Femur (tissue), 1 donor: ENCODE results near the gene PPM1M.
A peak's percentile ranks its signal among the peaks of the same experiment; 100 is the strongest.
"Not testable (repeated sequence)": the region's sequence is repeated elsewhere in the genome, so short reads cannot be mapped to it uniquely, and the experiment has no call there.

Experiments
- DNase-seq: peaks from one replicate; pipeline ENCODE4 v3.0.0-alpha.2; 2017

The PPM1M gene

GRCh38 chr3:52278510-52279069 is 33.0 kb downstream of the PPM1M start, which contains the start of gene WDR82:
Gene WDR82, minus strand, starts transcription at chr3:52278649. Its CDS starts 288 bp downstream, at chr3:52278361.
- DNase-seq, result peak; percentile 98

DNA sequence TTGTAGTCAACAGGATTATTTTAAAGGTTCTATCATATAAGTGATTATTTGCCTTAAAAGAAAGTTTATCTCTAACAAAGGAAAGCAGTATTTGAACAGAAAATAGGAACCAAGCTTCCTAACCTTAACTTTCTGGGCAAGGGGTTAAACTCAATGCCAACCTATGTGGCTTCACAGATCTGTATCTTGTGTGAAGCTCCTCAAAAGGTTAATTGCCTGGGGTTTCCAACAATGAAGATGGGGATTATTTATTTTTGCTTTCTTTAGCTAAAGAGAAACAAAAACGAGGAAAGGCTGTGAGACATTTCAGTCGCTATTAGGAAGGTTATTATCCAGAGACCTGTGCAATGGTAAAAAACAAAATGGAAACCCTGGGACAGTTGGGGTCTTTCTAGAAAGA is 34.0 kb downstream of the PPM1M start:
- DNase-seq, result no peak

- DNase-seq, result no peak
Measured at GRCh38 chr3:52280050-52280461, 34.5 kb downstream of the PPM1M start.

GRCh38 chr3:52281981-52282801 is 36.6 kb downstream of the PPM1M start:
- no peak for DNase-seq

DNA sequence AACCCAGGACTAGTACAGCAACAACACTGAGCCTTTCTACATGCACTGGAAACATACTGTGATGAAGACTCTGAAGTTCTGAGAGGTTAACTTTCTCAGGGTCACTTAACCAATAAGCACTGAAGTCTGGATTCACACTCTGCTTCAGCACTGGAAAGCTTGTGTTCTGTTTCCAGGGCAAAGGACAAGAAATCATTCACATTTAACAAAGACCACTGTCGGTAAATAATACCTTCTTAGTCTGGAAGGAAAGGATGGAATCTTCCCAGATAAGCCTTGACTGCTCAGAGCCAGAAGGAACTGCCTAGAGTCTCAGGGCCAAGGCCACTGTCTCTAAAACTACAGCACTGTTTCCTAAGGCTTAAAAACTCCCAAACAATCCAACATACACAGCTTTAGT is 37.7 kb downstream of the PPM1M start:
- no peak for DNase-seq

GRCh38 chr3:52284051-52284450 is 38.5 kb downstream of the PPM1M start:
- not testable (repeated sequence) for DNase-seq

GRCh38 chr3:52286777-52287110 is 41.2 kb downstream of the PPM1M start:
- DNase-seq, result no peak

- DNase-seq, result no peak
Measured at GRCh38 chr3:52288674-52289073, 43.1 kb downstream of the PPM1M start.

- no peak for DNase-seq
Measured at GRCh38 chr3:52289338-52289746, 43.8 kb downstream of the PPM1M start.

DNA sequence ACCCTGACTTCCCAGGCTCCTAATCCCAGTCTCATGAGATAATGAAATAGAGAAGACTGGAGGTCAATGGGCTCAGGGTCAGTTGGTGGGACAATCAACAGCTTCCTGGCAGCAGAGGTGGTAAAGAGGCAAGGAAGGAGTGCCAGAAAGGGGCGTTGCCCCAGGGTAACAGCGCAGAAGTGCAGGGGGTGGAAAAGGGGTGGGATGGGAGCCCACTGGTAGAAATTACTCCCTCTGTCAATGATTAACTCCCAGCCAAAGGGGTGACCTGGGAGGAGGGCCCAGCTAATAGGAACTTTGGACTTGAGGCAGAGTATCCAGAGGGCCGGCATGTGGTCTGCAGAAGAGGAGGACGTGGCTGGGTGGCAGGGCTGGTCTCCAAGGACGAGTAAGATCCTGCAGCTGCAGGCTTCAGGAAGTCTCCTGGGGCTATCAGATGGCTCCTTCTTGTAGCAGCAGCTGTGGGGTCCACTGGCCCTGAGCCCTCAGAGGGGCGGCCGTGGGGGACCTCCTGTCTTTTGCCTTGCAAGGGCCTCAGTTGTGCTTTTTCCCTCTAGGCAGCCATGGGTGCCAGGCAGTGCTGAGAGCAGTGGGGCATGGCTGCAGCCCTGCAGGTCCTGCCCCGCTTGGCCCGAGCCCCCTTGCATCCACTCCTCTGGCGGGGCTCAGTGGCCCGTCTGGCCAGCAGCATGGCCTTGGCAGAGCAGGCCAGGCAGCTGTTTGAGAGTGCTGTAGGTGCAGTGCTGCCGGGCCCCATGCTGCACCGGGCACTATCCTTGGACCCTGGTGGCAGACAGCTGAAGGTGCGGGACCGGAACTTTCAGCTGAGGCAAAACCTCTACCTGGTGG is 44.4 kb downstream of the PPM1M start:
- DNase-seq, result peak; percentile 19

- DNase-seq, result peak; percentile 17
Measured at GRCh38 chr3:52290596-52291507, 45.3 kb downstream of the PPM1M start.

DNA sequence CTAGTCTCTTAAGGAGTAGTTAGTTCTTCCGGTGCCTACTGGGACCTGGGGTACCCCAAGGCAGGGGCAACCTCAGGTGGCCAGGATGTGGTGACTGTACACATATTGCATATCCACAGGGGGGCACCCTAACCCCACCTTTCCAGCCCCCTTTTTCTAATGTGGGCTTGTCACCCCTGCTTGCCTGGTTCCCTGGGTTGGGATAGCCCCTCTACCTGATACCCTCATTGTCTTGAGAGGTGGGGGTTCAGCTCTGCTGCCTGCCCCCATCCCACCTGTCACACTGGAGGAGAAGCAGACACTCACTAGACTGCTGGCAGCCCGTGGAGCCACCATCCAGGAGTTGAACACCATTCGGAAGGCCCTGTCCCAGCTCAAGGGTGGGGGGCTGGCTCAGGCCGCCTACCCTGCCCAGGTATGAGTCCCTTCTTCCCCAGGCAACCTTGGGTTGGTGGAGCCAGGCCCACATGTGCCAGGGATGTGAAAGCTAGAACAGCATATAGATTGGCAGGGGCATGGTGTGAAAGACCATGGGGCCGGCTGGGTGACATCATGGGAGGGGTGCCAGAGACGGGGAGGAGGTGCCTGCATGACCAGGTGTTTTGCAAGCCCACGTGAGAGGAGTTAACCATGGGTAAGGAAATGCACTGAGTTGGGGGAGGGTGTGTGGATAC is 46.1 kb downstream of the PPM1M start:
- no peak for DNase-seq

DNA sequence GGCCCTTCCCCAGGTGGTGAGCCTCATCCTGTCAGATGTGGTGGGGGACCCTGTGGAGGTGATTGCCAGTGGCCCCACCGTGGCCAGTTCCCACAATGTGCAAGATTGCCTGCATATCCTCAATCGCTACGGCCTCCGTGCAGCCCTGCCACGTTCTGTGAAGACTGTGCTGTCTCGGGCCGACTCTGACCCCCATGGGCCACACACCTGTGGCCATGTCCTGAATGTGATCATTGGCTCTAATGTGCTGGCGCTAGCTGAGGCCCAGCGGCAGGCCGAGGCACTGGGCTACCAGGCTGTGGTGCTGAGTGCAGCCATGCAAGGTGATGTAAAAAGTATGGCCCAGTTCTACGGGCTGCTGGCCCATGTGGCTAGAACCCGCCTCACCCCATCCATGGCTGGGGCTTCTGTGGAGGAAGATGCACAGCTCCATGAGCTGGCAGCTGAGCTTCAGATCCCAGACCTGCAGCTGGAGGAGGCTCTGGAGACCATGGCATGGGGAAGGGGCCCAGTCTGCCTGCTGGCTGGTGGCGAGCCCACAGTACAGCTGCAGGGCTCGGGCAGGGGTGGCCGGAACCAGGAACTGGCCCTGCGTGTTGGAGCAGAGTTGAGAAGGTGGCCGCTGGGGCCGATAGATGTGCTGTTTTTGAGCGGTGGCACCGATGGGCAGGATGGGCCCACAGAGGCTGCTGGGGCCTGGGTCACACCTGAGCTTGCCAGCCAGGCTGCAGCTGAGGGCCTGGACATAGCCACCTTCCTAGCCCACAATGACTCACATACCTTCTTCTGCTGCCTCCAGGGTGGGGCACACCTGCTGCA is 46.9 kb downstream of the PPM1M start:
- no peak for DNase-seq

GRCh38 chr3:52293491-52294319 is 48.1 kb downstream of the PPM1M start:
- no peak for DNase-seq

DNA sequence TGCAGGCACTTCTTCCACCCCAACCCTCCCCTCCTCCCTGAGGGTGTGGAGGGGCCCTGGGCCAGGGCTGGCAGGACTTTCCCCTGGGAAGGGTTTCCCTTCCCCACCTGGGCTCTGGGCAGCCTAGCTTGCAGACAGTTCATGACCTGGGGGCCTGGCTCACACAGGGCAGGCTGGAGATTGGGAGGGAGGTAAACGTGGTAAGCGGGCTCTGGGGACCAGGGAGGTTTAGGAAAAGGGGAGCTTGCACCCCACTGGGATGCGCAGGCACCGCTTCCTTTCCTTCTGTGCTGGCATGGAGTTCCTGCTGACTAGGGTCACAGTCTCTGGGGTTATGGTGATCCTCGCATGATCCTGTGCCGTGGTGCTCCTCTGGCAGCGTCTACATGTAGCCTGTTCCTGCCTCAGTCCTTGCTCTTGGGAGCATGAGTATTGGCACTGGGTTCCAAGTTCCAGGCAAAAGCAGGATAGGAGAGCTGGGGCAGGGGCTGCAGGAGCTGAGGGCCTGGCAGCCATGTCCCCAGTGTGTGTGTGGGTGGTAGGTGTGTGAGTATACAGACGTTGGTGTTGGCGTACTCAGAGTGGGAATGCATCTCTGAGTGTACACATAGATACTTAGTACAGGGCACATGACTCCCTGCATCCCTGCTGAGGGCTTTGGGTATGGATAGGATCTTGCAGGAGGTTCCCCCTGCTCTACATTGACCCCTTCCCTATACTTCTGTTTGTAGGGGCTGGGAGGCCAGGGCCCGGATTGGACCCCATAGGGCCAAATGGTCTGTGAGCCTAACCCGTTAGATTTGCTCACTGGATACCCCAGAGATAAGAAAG is 49.0 kb downstream of the PPM1M start:
- DNase-seq, result no peak

DNA sequence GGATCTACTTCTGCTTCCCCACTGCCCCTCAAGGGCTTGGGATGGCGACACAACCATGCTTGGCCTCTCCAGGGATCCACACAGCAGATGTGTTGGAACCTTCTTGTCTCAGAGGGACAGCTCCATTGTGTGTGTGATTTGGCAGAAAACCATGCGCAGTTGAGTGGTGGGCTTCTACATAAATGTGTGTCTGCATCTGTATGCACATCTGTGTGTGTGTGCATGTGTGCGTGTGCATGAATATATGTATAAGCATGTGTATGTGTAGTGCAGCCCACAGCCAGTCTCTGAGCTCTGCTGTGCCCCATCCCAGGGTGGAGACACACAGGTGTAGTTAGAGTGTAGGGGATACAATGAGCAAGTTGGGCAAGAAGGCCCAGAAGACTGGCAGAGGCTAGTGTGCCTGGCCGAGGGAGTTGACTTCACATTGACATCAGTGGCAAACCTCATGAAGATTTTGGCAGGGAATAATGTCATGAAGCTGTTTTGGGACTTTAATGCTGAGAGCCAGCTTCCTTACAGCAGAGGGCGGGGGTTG is 50.2 kb downstream of the PPM1M start:
- no peak for DNase-seq

DNA sequence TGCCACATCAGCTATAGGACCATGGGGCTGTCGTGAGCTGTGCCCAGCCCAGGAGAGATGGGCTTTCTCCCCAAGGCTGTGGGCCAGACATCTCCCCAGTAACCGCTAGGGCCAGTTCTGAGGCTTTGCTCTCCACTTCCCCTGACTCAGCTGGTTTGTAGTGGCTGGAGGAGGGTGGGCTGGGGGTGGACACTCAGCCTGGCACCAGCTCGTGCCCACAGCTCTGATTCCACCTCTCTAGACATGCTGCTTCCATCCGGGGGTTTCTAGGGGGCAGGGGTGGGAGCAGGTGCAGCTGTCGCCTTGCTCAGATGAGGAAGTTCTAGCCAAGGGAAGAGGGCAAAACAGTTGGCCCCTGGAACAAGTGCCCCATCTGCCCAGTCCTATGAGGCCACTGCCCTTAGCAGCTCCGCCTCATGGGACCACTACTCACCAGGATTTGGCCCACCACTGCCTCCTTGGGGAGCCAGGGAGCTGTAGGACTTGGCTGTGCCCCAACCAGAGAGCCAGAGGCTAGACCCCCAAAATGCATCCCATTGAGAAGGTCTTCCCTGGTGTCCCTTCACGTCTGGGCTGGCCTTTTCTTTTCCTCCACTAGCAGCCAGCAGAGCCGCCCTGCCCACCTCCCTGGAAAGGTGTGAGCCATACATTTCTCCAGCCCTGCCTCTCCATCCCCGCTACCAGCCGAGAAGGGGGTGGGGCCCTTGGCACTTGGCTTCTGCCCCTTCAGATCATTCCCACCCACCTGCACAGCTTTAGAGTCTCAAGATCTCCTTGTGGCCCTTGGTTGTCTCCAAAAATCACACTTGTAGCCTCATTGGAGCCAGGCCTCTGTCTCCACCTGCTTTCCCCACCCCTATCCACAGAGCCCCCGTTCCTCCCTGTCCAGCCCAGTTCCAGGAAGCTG is 51.9 kb downstream of the PPM1M start:
- DNase-seq, result no peak
